DOHH2 (cell line): ENCODE results near the gene DERL2.

Experiments
- CTCF ChIP-seq: fragments of 200-600 bp; sonication (generic); IDR thresholded peaks from one replicate; pipeline ENCODE4 v1.5.1; 2014; ENCODE audit warnings: antibody characterized with exemption, mild to moderate bottlenecking, low read depth, low read length; ENCODE audit not compliant: poor library complexity, severe bottlenecking
- EZH2phosphoT487 ChIP-seq: fragments of 200-600 bp; sonication (generic); IDR thresholded peaks from 2 replicates; pipeline ENCODE4 v1.6.1; 2017; ENCODE audit warnings: borderline replicate concordance, mild to moderate bottlenecking, antibody characterized with exemption, low read length, moderate library complexity, mixed read lengths

- TF ChIP-seq CTCF (no peak), EZH2phosphoT487 (no peak)
Observed at GRCh38 chr17:5431949-5432556, 53.9 kb downstream of the DERL2 start.
